ENCODE results near the gene DAAM1. TPM values are rescaled to one million over a fixed set of nuclear protein-coding genes. Genes with fewer than 3 reads are reported as not detected.

The DAAM1 gene
- total and polyA plus RNA-seq, 2 donors from 2014 or later = 5.3 to 47.8 TPM

DNA sequence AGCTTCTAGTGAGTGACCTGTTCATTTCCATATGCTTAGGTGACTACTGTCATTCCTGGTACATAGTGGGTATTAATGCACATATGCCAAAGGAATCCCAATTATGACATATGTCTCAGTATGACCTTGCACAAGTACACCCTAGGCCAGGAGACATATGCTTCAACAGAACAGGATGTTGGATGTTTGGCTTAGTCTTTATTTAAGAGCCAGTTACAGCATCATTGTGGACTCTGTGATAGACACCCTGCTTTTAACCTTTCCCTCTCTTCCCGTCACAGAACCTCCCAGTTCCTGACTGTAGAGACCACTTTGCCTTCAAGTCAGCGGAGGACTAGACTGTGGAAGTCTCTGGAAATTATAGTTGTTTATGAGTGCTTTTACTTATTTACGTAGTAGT lies 72.9 kb downstream of the DAAM1 start:
- FAIRE-seq (no peak), DNase-seq (no peak)
- no peaks in the 10 kb centered on the region for H3K27me3 ChIP-seq (ENCODE audit: control insufficient read depth, insufficient read depth, low read length)
- no peaks in the 10 kb centered on the region for H3K4me1 ChIP-seq (ENCODE audit: control insufficient read depth in 2 of 3, insufficient read depth in 2 of 3, low read depth in 1 of 3, low read length in 3 of 3)
- TF ChIP-seq, protein P1, sequence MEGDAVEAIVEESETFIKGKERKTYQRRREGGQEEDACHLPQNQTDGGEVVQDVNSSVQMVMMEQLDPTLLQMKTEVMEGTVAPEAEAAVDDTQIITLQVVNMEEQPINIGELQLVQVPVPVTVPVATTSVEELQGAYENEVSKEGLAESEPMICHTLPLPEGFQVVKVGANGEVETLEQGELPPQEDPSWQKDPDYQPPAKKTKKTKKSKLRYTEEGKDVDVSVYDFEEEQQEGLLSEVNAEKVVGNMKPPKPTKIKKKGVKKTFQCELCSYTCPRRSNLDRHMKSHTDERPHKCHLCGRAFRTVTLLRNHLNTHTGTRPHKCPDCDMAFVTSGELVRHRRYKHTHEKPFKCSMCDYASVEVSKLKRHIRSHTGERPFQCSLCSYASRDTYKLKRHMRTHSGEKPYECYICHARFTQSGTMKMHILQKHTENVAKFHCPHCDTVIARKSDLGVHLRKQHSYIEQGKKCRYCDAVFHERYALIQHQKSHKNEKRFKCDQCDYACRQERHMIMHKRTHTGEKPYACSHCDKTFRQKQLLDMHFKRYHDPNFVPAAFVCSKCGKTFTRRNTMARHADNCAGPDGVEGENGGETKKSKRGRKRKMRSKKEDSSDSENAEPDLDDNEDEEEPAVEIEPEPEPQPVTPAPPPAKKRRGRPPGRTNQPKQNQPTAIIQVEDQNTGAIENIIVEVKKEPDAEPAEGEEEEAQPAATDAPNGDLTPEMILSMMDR (IDR thresholded peaks at IDR 0.05; ENCODE audit: borderline replicate concordance, extremely low read depth, insufficient read depth) = no peak
- H3K9me3 ChIP-seq (ENCODE audit: control insufficient read depth in 2 of 3, insufficient read depth in 1 of 3, low read length in 3 of 3) = no peaks in the 10 kb centered on the region
- intact Hi-C loops (cut with DNase I) = no loop called here
- no peak overlapping the region for H3K4me3 ChIP-seq (ENCODE audit: low read length in 3 of 3)
- no peak overlapping the region for H3K27ac ChIP-seq (ENCODE audit: low read depth in 2 of 2, low read length in 2 of 2)
- no peak overlapping the region for H3K9ac ChIP-seq (ENCODE audit: low read length in 3 of 3)
- peaks cover 0 to 12% (median 4%) of the 10 kb centered on the region in 3 donors for H3K36me3 ChIP-seq (ENCODE audit: control insufficient read depth in 2 of 3, insufficient read depth in 3 of 3, low read length in 3 of 3)

DNA sequence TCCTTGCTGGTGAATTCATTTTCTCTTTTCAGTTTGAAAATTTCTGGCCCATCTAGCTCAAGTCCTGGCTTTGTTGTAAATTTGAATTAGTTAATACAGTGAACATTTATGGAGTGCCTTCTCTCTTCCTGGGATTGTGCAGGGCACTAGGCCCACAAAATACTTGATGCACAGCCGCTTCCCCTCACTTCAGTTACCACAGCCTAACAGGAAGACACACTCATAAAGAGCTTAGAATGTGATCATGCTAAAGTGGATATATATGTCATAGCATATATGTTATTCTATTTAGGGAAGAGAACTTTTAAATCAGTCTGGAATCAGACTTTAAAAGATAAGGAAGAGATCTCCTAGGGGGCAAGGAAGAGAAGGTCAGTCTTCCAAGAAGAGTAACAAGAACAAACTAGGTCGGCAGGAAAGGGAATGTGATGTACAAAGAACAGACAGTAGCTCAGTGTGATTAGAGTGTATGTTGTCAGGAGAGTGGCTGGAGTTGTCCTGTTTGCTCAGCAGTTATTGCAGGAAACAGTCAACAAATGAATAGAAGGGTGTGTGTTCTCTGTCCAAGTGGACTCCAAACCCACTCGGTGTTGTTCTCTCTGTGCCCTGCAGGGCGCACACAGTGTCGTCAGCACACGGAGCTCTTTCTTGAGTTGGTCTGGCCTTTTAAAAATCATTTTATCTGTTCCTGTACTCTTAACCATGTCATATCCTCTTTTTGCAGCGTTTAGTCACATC lies 74.4 kb downstream of the DAAM1 start:
- no peak for FAIRE-seq
- intact Hi-C loops (cut with DNase I) = no loop called here
- no peaks in the 10 kb centered on the region for H3K9me3 ChIP-seq (ENCODE audit: control insufficient read depth in 2 of 3, insufficient read depth in 1 of 3, low read length in 3 of 3)
- H3K36me3 ChIP-seq (ENCODE audit: control insufficient read depth in 2 of 3, insufficient read depth in 3 of 3, low read length in 3 of 3) = peaks cover 0 to 15% (median 4%) of the 10 kb centered on the region in 3 donors
- H3K27me3 ChIP-seq (ENCODE audit: control insufficient read depth, insufficient read depth, low read length) = no peaks in the 10 kb centered on the region
- no peak for DNase-seq
- no peak overlapping the region for H3K4me3 ChIP-seq (ENCODE audit: low read length in 3 of 3)
- H3K9ac ChIP-seq (ENCODE audit: low read length in 3 of 3) = no peak overlapping the region
- H3K27ac ChIP-seq (ENCODE audit: low read depth in 2 of 2, low read length in 2 of 2) = no peak overlapping the region
- TF ChIP-seq, protein P1 (IDR thresholded peaks at IDR 0.05; ENCODE audit: borderline replicate concordance, extremely low read depth, insufficient read depth) = peak; percentile 17
- no peaks in the 10 kb centered on the region for H3K4me1 ChIP-seq (ENCODE audit: control insufficient read depth in 2 of 3, insufficient read depth in 2 of 3, low read depth in 1 of 3, low read length in 3 of 3)

GRCh38 chr14:59265808-59266207 lies 77.3 kb downstream of the DAAM1 start:
- Histone ChIP-seq H3K36me3 (ENCODE audit: control insufficient read depth in 2 of 3, insufficient read depth in 3 of 3, low read length in 3 of 3) (peaks cover 2 to 21% (median 4%) of the 10 kb centered on the region in 3 donors), H3K27ac (ENCODE audit: low read depth in 2 of 2, low read length in 2 of 2) (no peak overlapping the region), H3K9ac (ENCODE audit: low read length in 3 of 3) (no peak overlapping the region), H3K4me3 (ENCODE audit: low read length in 3 of 3) (no peak overlapping the region), H3K9me3 (ENCODE audit: control insufficient read depth in 2 of 3, insufficient read depth in 1 of 3, low read length in 3 of 3) (no peaks in the 10 kb centered on the region), H3K4me1 (ENCODE audit: control insufficient read depth in 2 of 3, insufficient read depth in 2 of 3, low read depth in 1 of 3, low read length in 3 of 3) (no peaks in the 10 kb centered on the region), H3K27me3 (ENCODE audit: control insufficient read depth, insufficient read depth, low read length) (no peaks in the 10 kb centered on the region)
- no peak for FAIRE-seq
- intact Hi-C loops (cut with DNase I) = no loop called here
- DNase-seq = no peak
- TF ChIP-seq, protein P1 (IDR thresholded peaks at IDR 0.05; ENCODE audit: borderline replicate concordance, extremely low read depth, insufficient read depth) = no peak
